T-helper 2 cell treated with Interferon-gamma antibody and Interleukin-4, amounts not matched to agents 100 ng/mL and 5 ng/mL, for 36 hours (primary cell): Measurements from ENCODE around the gene TESK1. TPM values are rescaled to one million over a fixed set of nuclear protein-coding genes. Genes with fewer than 3 reads are reported as not detected.

Experiments used
- total RNA-seq: library from RNA; stranded (reverse); gene quantifications from 2 replicates; pipeline ENCODE4 v1.2.3, GENCODE V29; 2022

TESK1 gene
- total RNA-seq, 1 donor from 2014 or later = 33.1 TPM

Other genes with a start within 250 kb of the TESK1 start
- 3.1 and 3.9 TPM in 2 replicates for gene RUSC2, start 115.2 kb upstream of the TESK1 start, total RNA-seq
- gene CD72, start 13.2 kb downstream of the TESK1 start, total RNA-seq = 7.0 and 7.3 TPM in 2 replicates
- gene SIT1, start 45.7 kb downstream of the TESK1 start, total RNA-seq = 198 and 205 TPM in 2 replicates
- 5,282 and 6,266 TPM in 2 replicates for gene RMRP, start 52.8 kb downstream of the TESK1 start, total RNA-seq
- 25.6 and 27.2 TPM in 2 replicates for gene CCDC107, start 53.0 kb downstream of the TESK1 start, total RNA-seq
- gene ARHGEF39, start 59.9 kb downstream of the TESK1 start, total RNA-seq = 14.7 and 15.4 TPM in 2 replicates
- 0.27 and 0.30 TPM in 2 replicates for gene CA9, start 68.7 kb downstream of the TESK1 start, total RNA-seq
- 5.9 and 6.0 TPM in 2 replicates for gene TPM2, start 84.7 kb downstream of the TESK1 start, total RNA-seq
- 360 and 382 TPM in 2 replicates for gene TLN1, start 126.9 kb downstream of the TESK1 start, total RNA-seq
- 18.0 and 19.9 TPM in 2 replicates for gene CREB3, start 127.4 kb downstream of the TESK1 start, total RNA-seq
- 54.1 and 62.3 TPM in 2 replicates for gene GBA2, start 144.0 kb downstream of the TESK1 start, total RNA-seq
- 22.8 and 23.3 TPM in 2 replicates for gene RGP1, start 144.0 kb downstream of the TESK1 start, total RNA-seq
- 0.55 TPM in 1 of 2 replicates, not detected in the other for gene MSMP, start 149.0 kb downstream of the TESK1 start, total RNA-seq
- gene NPR2, start 186.3 kb downstream of the TESK1 start, total RNA-seq = 9.6 and 10.2 TPM in 2 replicates
- 0.95 and 1.4 TPM in 2 replicates for gene SPAG8, start 207.0 kb downstream of the TESK1 start, total RNA-seq
- gene HINT2, start 209.8 kb downstream of the TESK1 start, total RNA-seq = 55.0 and 55.7 TPM in 2 replicates
- not detected in 2 replicates for gene FAM221B, start 223.5 kb downstream of the TESK1 start, total RNA-seq
- 1.7 and 2.6 TPM in 2 replicates for gene TMEM8B, start 224.0 kb downstream of the TESK1 start, total RNA-seq